ENCODE measurements around the gene DBF4B. TPM values are rescaled to one million over a fixed set of nuclear protein-coding genes. Genes with fewer than 3 reads are reported as not detected.

The DBF4B gene
- total and polyA plus RNA-seq, 10 of the 15 experiments (the other 5 are each of a cell fraction or from before 2014, with no cell fraction given) = 2.4 to 24.6 (median 16.9) TPM

- ChIA-PET POLR2A (interaction anchor here (0.6 to 0.7 kb wide), 2 partner anchors 247 to 420 kb away, joined by 5 to 6 read pairs; no protein-coding TSS in a partner anchor), RAD21 (ENCODE audit: unreplicated experiment) (interaction anchor here (0.6 to 3.3 kb wide), 3 partner anchors 67 to 374 kb away, joined by 3 to 13 read pairs (median 3); no protein-coding TSS in a partner anchor), SMC1A (ENCODE audit: uncharacterized antibody, unreplicated experiment) (interaction anchor here (0.7 kb wide), 2 partner anchors 87 to 99 kb away, joined by 3 read pairs; no protein-coding TSS in a partner anchor), CTCF (interaction anchor here (0.5 to 12.1 kb wide), 16 partner anchors 15 to 420 kb away, joined by 3 to 175 read pairs (median 3); partner anchors contain the start of gene ACBD4)
- no peak overlapping the region for H3K4me2 ChIP-seq (ENCODE audit: control insufficient read depth, insufficient read depth)
- H3K27ac ChIP-seq (ENCODE audit: control insufficient read depth, insufficient read depth) = no peak overlapping the region
- H3K9me3 ChIP-seq (replicated peaks; ENCODE audit: control insufficient read depth, insufficient read depth, low read length) = no peaks in the 10 kb centered on the region
- H4K20me1 ChIP-seq (ENCODE audit: control insufficient read depth, insufficient read depth) = no peaks in the 10 kb centered on the region; the same call in 1 of the 2 replicates
- BruUV-seq (replicated peaks) = no TSS peak
- no peaks in the 10 kb centered on the region; a peak in 1 of 4 replicates for H3K27me3 ChIP-seq (replicated peaks in 1 of 2; ENCODE audit: control insufficient read depth in 2 of 2, insufficient read depth in 2 of 2, low read length in 1 of 2)
- intact Hi-C loops (cut with micrococcal nuclease; ENCODE audit: unreplicated experiment) (loop anchor here (5.0 to 10.0 kb wide), 2 partner anchors 243 to 245 kb away; no protein-coding TSS in a partner anchor), in situ Hi-C loops (cut with MboI) (loop anchor here (10.0 kb wide), 1 partner anchor 347 kb away; no protein-coding TSS in a partner anchor)
- no peak for FAIRE-seq
- no peak overlapping the region for H2AFZ ChIP-seq (ENCODE audit: control insufficient read depth, low read depth, low read length)
- 47% methylated on average over 20 of the region's 20 CpGs for WGBS (ENCODE audit: insufficient coverage, insufficient replicate concordance, low lambda C conversion rate, missing lambda C conversion rate)
- no peak overlapping the region for H3K9ac ChIP-seq (ENCODE audit: control insufficient read depth, insufficient read depth, low read length)
- no peak overlapping the region for H3K4me3 ChIP-seq
- no peaks in the 10 kb centered on the region for H3K79me2 ChIP-seq (ENCODE audit: control insufficient read depth, insufficient read depth, low read length)
- H3K4me1 ChIP-seq (ENCODE audit: control insufficient read depth, insufficient read depth, low read length) = peaks cover 6% of the 10 kb centered on the region; the same call in 1 of the 2 replicates
- no peak for ATAC-seq
- H3K36me3 ChIP-seq (ENCODE audit: control insufficient read depth in 2 of 2, insufficient read depth in 2 of 2, low read length in 1 of 2) = no peaks in the 10 kb centered on the region
- no peak for DNase-seq (ENCODE audit: low read depth, low spot score)
- TF ChIP-seq YBX1 (IDR thresholded peaks at IDR 0.05) (no peak), PRDM15 (CRISPR knock-in tag; IDR thresholded peaks at IDR 0.05) (no peak), LARP7 (IDR thresholded peaks at IDR 0.05) (no peak), CEBPZ (IDR thresholded peaks at IDR 0.05; ENCODE audit: low read depth, low read length) (no peak), NRF1 (conservative IDR thresholded peaks at IDR 0.05; ENCODE audit: low read depth, low read length) (no peak), KLF5 (IDR thresholded peaks at IDR 0.05; ENCODE audit: partially characterized antibody) (no peak)
- TF ChIP-seq, protein P1, sequence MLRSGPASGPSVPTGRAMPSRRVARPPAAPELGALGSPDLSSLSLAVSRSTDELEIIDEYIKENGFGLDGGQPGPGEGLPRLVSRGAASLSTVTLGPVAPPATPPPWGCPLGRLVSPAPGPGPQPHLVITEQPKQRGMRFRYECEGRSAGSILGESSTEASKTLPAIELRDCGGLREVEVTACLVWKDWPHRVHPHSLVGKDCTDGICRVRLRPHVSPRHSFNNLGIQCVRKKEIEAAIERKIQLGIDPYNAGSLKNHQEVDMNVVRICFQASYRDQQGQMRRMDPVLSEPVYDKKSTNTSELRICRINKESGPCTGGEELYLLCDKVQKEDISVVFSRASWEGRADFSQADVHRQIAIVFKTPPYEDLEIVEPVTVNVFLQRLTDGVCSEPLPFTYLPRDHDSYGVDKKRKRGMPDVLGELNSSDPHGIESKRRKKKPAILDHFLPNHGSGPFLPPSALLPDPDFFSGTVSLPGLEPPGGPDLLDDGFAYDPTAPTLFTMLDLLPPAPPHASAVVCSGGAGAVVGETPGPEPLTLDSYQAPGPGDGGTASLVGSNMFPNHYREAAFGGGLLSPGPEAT (IDR thresholded peaks at IDR 0.05; ENCODE audit: low read depth) = no peak
- TF ChIP-seq, protein P2, sequence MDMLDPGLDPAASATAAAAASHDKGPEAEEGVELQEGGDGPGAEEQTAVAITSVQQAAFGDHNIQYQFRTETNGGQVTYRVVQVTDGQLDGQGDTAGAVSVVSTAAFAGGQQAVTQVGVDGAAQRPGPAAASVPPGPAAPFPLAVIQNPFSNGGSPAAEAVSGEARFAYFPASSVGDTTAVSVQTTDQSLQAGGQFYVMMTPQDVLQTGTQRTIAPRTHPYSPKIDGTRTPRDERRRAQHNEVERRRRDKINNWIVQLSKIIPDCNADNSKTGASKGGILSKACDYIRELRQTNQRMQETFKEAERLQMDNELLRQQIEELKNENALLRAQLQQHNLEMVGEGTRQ (IDR thresholded peaks at IDR 0.05; ENCODE audit: borderline replicate concordance, low read depth, low read length) = no peak
- TF ChIP-seq, protein P3, sequence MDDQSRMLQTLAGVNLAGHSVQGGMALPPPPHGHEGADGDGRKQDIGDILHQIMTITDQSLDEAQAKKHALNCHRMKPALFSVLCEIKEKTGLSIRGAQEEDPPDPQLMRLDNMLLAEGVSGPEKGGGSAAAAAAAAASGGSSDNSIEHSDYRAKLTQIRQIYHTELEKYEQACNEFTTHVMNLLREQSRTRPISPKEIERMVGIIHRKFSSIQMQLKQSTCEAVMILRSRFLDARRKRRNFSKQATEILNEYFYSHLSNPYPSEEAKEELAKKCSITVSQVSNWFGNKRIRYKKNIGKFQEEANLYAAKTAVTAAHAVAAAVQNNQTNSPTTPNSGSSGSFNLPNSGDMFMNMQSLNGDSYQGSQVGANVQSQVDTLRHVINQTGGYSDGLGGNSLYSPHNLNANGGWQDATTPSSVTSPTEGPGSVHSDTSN (IDR thresholded peaks at IDR 0.05; ENCODE audit: insufficient replicate concordance, low read depth, low read length) = no peak
Observed at GRCh38 chr17:44777394-44778348, 69.2 kb downstream of the DBF4B start.

Measured in GM12878 (cell line).